ENCODE data around the gene IQCH.

GRCh38 chr15:67244971-67245478 is 9.6 kb upstream of the IQCH start:
- TF ChIP-seq POLR2A (IDR thresholded peaks at IDR 0.05) (no peak), POLR2AphosphoS5 (IDR thresholded peaks at IDR 0.05) (no peak)
- TF ChIP-seq, protein P1, sequence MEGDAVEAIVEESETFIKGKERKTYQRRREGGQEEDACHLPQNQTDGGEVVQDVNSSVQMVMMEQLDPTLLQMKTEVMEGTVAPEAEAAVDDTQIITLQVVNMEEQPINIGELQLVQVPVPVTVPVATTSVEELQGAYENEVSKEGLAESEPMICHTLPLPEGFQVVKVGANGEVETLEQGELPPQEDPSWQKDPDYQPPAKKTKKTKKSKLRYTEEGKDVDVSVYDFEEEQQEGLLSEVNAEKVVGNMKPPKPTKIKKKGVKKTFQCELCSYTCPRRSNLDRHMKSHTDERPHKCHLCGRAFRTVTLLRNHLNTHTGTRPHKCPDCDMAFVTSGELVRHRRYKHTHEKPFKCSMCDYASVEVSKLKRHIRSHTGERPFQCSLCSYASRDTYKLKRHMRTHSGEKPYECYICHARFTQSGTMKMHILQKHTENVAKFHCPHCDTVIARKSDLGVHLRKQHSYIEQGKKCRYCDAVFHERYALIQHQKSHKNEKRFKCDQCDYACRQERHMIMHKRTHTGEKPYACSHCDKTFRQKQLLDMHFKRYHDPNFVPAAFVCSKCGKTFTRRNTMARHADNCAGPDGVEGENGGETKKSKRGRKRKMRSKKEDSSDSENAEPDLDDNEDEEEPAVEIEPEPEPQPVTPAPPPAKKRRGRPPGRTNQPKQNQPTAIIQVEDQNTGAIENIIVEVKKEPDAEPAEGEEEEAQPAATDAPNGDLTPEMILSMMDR (IDR thresholded peaks at IDR 0.05 in 8 of 11, conservative IDR thresholded peaks at IDR 0.05 in 3 of 11), result no peak
